Renal cortex interstitium (tissue), 11 donors: ENCODE measurements around the gene THUMPD1. TPM values are rescaled to one million over a fixed set of nuclear protein-coding genes. Genes with fewer than 3 reads are reported as not detected.
"Not testable (repeated sequence)": the region's sequence is repeated elsewhere in the genome, so short reads cannot be mapped to it uniquely, and the experiment has no call there.

Experiments
- DNase-seq, 11 donors: peaks; one replicate each; pipeline ENCODE4 v3.0.0-alpha.2; 2013; ENCODE audit warnings: low read depth in 9 of 11, low spot score in 4 of 11; ENCODE audit errors: extremely low read depth in 1 of 11
- polyA plus RNA-seq, 3 donors: library from polyadenylated mRNA; unstranded; fragments of 120-200 nt; gene quantifications; one replicate each; pipeline ENCODE4 v1.2.1, GENCODE V29; 2013; ENCODE audit not compliant: insufficient read length in 3 of 3

THUMPD1 gene
- polyA plus RNA-seq, 3 donors = 71.4 to 79.5 (median 72.6) TPM

DNA sequence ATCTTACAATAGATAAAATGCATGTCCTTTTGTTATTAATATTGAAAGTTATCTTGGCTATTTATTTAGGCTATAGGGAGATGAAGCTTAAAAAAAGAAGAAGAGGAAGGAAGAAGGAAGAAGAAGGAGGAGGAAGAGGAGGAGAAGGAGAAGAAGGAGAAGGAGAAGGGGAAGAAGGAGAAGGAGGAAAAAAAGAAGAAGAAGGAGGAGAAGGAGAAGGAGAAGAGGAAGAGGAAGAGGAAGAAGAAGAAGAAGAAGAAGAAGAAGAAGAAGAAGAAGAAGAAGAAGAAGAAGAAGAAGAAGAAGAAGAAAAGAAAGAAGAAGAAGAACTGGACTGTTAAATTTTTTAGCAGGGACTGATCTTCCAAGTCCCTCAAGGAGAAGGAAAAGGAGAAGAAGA, 23.9 kb downstream of the THUMPD1 start:
- not testable (repeated sequence) for DNase-seq

DNA sequence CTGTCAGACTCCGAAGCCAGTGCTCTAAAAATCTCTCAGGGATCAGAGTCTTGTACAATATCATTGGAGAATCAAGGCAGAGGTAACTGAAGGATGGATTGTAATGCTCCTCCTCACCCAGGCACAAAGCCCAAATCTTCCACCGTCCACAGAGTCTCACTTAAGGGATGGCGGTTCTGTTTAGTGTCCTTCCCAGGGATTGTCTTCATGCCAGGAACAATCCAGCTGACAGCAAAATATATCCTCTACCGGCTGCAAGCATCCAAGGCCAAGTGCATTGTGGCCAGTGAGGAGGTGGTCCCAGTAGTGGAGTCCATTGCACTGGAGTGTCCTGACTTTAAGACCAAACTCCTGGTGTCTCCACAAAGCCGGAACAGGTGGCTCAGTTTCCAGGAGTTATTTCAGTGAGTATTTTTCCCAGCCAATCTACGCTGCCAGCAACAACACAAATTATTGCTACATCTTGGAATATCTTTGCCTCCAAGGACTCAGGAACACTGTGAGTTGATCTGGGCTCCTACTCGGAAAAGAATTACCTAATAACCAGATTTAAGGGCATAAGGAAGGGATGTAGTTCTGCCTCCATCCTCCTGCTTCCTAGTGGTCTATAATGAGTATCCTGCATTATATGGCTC, 30.2 kb downstream of the THUMPD1 start:
- no peak for DNase-seq

DNA sequence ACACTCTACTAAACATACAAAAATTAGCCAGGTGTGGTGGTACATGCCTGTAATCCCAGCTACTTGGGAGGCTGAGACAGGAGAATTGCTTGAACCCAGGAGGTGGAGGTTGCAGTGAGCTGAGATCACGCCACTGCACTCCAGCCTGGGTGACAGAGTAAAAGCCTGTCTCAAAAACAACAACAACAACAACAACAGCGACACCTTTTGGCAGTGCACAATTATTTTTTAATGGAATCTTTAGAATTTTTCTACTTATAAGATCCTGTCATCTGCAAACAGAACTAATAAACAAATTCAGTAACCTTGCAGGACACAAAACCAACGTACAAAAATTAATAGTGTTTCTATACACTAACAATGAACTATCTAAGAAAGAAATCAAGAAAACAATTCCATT, 33.5 kb downstream of the THUMPD1 start:
- DNase-seq = peak in 1 of 11 donors; percentile 8

DNA sequence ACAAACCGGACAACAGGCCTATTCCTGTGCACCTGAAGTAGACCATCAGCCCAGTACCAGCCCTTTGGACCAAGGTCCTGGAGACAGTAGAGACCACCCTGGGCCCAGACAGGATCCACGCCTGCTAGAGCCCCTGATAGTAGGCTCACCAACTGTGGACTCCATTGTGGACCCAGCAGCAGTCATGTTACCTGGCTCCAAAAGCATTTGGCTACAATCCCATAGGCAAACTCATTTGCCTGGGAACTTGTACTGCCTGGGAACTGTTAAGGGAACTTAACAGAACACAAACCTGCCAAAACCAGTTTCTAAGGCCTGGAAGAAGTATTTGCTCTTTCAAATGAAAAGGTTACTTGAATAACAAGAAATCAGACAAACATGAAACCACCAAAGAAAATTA, 34.2 kb downstream of the THUMPD1 start:
- no peak for DNase-seq

DNA sequence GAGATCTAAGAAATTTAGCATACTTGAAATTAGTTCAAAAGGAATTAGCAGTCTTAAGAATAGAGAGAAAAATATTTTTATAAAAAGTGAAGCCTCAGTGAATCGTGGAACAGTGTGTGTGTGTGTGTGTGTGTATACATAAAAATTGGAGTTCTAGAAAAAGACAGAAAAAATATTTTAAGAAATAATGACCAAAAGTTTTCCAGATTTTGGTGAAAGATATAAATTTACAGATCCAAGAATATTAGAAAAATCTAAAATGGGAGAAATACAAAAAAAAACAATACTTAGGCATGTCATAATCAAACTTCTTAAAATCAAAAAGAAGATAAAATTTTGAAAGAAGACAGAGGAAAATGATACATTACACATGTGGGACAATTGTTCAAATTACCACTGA, 35.6 kb downstream of the THUMPD1 start:
- DNase-seq = not testable (repeated sequence)

DNA sequence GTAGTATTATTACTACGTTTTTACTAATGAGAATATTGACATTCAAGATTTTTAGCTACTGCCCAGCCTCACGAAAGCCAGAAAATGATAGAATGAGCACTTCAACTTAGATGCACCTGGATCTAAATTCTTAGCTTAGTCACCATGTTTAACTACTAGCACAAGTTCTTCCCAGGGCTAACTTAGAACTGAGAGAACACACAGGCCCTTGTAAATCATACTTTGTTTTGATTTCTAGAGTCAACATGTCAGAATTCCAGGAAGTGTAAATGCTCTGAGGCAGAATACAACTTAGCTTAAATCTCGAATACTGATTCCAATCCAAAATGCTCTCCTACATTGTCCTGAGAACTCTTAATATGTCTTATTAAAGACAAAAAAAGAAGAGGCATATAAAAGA, 37.3 kb downstream of the THUMPD1 start:
- DNase-seq = no peak

DNA sequence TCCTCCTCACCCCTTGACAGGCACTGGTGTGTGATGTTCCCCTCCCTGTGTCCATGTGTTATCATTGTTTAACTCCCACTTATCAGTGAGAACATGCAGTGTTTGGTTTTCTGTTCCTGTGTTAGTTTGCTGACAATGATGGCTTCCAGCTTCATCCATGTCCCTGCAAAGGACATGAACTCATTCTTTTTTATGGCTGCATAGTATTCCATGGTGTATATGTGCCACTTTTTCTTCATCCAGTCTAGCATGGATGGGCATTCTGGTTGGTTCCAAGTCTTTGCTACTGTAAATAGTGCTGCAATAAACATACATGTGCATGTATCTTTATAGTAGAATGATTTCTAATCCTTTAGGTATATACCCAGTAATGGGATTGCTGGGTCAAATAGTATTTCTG, 39.9 kb downstream of the THUMPD1 start:
- not testable (repeated sequence) for DNase-seq

DNA sequence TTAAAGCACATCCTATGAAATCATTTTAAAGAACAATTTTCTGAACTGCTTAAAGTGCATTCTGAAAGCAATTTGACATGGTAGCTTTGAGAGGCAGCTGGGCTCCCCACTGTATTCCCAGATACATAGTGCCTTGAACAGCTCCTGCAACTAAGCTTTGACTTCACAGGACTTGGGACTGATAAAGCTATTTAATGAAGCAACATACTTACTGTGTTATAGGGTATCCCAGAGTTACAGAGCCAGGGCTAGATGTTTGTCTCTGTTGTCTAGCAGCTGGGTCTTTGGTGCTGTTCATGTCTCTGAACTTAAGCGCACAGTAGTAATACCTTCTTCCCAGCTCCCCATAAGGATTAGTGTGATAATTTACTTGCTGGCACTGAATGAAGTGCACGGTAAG, 45.0 kb downstream of the THUMPD1 start:
- no peak for DNase-seq

DNA sequence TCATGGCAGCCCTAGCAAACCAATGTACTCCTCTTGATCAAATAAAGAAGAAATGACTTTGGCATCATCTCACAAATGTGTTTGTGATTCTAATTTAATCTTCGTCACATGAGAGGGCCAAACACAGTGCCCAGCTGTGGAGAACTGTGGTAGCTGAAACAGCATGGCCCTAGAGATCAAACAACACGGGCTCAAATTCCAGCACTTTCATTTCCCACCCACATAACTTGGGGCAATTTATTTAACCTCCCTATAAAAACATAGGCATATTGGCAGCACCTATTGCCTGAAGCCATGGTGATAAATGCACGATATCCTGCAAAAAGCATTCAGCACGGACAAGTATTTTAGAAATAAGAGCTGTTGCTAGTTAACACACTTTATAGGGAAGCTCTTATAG, 46.6 kb downstream of the THUMPD1 start:
- DNase-seq = no peak

DNA sequence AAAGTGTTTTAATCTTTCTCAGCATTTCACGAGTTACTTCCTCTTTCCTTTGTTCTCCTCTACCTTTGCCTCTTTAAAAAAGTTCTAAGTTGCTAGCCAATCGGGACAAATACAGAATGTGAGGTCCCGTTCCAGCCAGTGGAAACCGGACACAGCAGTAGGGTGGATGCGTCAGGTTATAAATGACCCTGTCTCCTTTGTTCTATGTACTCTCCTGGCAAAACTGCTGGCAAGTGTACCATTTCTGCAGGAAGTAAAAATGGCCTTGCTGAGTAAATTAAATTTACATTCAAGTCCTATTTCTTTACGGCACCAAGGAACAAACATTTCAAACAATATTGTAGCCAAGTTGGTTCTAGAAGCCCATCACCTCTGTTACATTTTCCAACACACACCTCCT, 47.5 kb downstream of the THUMPD1 start:
- not testable (repeated sequence) for DNase-seq

DNA sequence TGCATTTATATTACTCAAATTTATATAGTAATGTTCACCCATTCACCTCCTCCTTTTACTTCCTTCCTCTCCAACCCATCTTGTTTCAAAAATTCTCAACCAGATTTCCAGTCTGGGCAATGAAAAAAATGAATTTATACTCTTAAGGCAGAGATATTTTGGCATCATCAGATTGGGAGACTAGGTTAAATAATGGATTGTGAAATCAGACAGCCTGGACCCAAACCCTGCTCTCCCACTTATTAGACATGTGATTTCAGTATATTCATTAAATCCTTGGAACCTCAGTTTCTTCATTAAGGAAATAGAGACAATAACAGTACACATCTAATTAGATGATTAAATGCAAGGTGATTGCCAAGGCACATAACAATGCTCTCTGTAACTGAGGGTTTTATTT, 52.0 kb downstream of the THUMPD1 start:
- no peak for DNase-seq

DNA sequence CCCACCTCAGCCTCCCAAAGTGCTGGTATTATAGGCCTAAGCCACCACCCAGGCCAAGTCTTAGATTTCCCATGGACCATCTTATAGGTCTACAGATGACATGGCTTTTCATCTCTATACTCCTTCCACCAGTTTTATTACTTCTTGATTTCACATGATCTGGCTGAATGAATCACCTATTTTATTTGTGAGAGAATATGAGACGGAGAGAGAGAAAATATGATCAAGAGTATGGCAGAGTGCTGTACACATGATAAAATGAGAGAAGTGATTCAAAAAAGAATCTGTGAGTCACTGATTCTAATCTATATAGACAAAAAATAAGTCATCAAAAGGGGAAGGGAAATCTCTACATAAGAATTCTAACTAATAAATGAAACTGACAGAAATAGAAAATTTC, 57.8 kb downstream of the THUMPD1 start:
- no peak for DNase-seq

Other genes with a start within 250 kb of the THUMPD1 start
- gene ACSM2B, start 165.5 kb downstream of the THUMPD1 start, polyA plus RNA-seq = 100 to 1,000 TPM in 1 of 3 donors, 10 to 100 TPM in 2; 50.8 to 107 (median 67.6) TPM
- 1 to 10 TPM in 2 of 3 donors, under 1 TPM in 1; 0.76 to 2.2 (median 1.4) TPM for gene ACSM1, start 44.1 kb downstream of the THUMPD1 start, polyA plus RNA-seq
- 100 to 1,000 TPM in 2 of 3 donors, 10 to 100 TPM in 1; 97.6 to 119 (median 101) TPM for gene ACSM3, start 22.2 kb upstream of the THUMPD1 start, polyA plus RNA-seq
- 10 to 100 TPM; 28.2 to 36.2 (median 28.9) TPM for gene ERI2, start 64.7 kb upstream of the THUMPD1 start, polyA plus RNA-seq
- gene REXO5, start 64.7 kb upstream of the THUMPD1 start, polyA plus RNA-seq = 1 to 10 TPM; 5.2 to 6.6 (median 5.3) TPM
- 10 to 100 TPM in 2 of 3 donors, 1 to 10 TPM in 1; 8.4 to 11.0 (median 10.5) TPM for gene DCUN1D3, start 158.5 kb upstream of the THUMPD1 start, polyA plus RNA-seq
- 10 to 100 TPM; 48.2 to 50.9 (median 48.2) TPM for gene LYRM1, start 159.0 kb upstream of the THUMPD1 start, polyA plus RNA-seq